Measurements from ENCODE around the gene MPO.

DNA sequence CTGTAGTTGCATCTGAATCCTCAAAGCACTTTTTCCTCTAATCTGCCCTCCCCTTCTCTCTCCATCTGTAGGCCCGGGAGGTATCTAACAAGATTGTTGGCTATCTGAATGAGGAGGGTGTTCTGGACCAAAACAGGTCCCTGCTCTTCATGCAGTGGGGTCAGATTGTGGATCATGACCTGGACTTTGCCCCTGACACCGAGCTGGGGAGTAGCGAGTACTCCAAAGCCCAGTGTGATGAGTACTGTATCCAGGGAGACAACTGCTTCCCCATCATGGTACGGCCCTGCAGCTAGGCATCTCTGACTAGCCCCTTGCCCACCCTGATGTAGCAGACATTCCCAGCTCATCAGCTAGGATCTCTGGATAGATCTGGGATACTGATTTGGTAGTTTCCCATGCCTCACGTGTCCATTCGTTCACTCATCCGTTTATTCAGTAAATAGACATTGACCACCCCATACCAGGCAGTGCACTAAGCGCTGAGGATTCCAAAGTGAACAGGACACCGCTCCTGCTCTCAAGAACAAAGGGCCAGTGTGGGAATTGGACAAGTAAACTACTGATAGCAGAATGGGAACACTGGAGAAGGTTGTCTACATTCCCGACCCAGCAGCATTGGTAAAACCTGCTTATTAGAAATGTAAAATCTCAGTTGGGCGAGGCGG lies 30.3 kb downstream of the MPO start:
- TF ChIP-seq, protein P1, sequence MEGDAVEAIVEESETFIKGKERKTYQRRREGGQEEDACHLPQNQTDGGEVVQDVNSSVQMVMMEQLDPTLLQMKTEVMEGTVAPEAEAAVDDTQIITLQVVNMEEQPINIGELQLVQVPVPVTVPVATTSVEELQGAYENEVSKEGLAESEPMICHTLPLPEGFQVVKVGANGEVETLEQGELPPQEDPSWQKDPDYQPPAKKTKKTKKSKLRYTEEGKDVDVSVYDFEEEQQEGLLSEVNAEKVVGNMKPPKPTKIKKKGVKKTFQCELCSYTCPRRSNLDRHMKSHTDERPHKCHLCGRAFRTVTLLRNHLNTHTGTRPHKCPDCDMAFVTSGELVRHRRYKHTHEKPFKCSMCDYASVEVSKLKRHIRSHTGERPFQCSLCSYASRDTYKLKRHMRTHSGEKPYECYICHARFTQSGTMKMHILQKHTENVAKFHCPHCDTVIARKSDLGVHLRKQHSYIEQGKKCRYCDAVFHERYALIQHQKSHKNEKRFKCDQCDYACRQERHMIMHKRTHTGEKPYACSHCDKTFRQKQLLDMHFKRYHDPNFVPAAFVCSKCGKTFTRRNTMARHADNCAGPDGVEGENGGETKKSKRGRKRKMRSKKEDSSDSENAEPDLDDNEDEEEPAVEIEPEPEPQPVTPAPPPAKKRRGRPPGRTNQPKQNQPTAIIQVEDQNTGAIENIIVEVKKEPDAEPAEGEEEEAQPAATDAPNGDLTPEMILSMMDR (IDR thresholded peaks at IDR 0.05; ENCODE audit: poor library complexity), result no peak
- TF ChIP-seq EZH2phosphoT487 (IDR thresholded peaks at IDR 0.05; ENCODE audit: low read depth, severe bottlenecking, unreplicated experiment) (no peak), EZH2 (IDR thresholded peaks at IDR 0.05; ENCODE audit: borderline replicate concordance) (no peak)

All from hepatocyte (in vitro differentiated cells).